HepG2 (cell line): Measurements from ENCODE around the gene SMCO1. TPM values are rescaled to one million over a fixed set of nuclear protein-coding genes. Genes with fewer than 3 reads are reported as not detected.
A peak's percentile ranks its signal among the peaks of the same experiment; 100 is the strongest.

Source experiments
- ARID2 ChIP-seq: sonication (generic); formaldehyde crosslinking; IDR thresholded peaks from 2 replicates; pipeline ENCODE4 v1.8.1; 2022; ENCODE audit warnings: mild to moderate bottlenecking, missing genetic modification reagents, borderline replicate concordance
- ARNT2 ChIP-seq: sonication (generic); formaldehyde crosslinking; IDR thresholded peaks from 2 replicates; pipeline ENCODE4 v1.8.0; 2022; ENCODE audit warnings: mild to moderate bottlenecking, low read depth, missing genetic modification reagents, moderate library complexity
- ASH2L ChIP-seq: fragments of 300-600, 200-600 bp; sonication (generic); IDR thresholded peaks from 2 replicates; pipeline ENCODE4 v1.7.0; 2017; ENCODE audit warnings: low read depth, mild to moderate bottlenecking, moderate library complexity, mixed read lengths, low read length; ENCODE audit not compliant: insufficient read length
- CHD2 ChIP-seq: IDR thresholded peaks from 2 replicates; pipeline ENCODE4 v1.6.1; 2011; ENCODE audit warnings: low read depth, low read length, improper control_type of control experiment
- DMAP1 ChIP-seq: IDR thresholded peaks from 2 replicates; pipeline ENCODE4 v1.6.1; 2016
- EZH2 ChIP-seq: conservative IDR thresholded peaks from 2 replicates; pipeline ENCODE4 v1.6.1; 2012; ENCODE audit warnings: mild to moderate bottlenecking, low read depth, low read length, moderate library complexity
- HCFC1 ChIP-seq: fragments of 150-350 bp; IDR thresholded peaks from 2 replicates; pipeline ENCODE4 v1.6.1; 2014; ENCODE audit warnings: low read depth, low read length
- KMT2B ChIP-seq: IDR thresholded peaks from 2 replicates; pipeline ENCODE4 v1.6.1; 2016; ENCODE audit warnings: missing genetic modification reagents, missing compliant biosample characterization
- NR2C2 ChIP-seq: sonication (generic); formaldehyde crosslinking; IDR thresholded peaks from 2 replicates; pipeline ENCODE4 v1.4.0; 2020; ENCODE audit warnings: missing genetic modification reagents, mild to moderate bottlenecking, moderate library complexity, borderline replicate concordance
- NR2F6 ChIP-seq, 2 experiments: IDR thresholded peaks; 2 replicates each; pipeline ENCODE4 v1.6.1; 2016; ENCODE audit warnings: antibody characterized with exemption in 1 of 2, mild to moderate bottlenecking in 1 of 2
- SAFB2 ChIP-seq: sonication (generic); formaldehyde crosslinking; IDR thresholded peaks from 2 replicates; pipeline ENCODE4 v1.5.1; 2020; ENCODE audit warnings: missing genetic modification reagents, low read depth, mild to moderate bottlenecking, borderline replicate concordance
- SMARCC2 ChIP-seq: fragments of 450-650 bp; IDR thresholded peaks from 2 replicates; pipeline ENCODE4 v1.6.1; 2017; ENCODE audit warnings: antibody characterized with exemption, mild to moderate bottlenecking
- SP140L ChIP-seq: sonication (generic); formaldehyde crosslinking; IDR thresholded peaks from 2 replicates; pipeline ENCODE4 v1.4.0; 2020; ENCODE audit warnings: missing genetic modification reagents, borderline replicate concordance
- THAP11 ChIP-seq: IDR thresholded peaks from 2 replicates; pipeline ENCODE4 v1.6.1; 2016; ENCODE audit warnings: missing biosample characterization, missing genetic modification reagents
- ZFP1 ChIP-seq: IDR thresholded peaks from 2 replicates; pipeline ENCODE4 v1.6.1; 2016
- ZNF350 ChIP-seq: sonication (generic); formaldehyde crosslinking; IDR thresholded peaks from 2 replicates; pipeline ENCODE4 v1.4.0; 2020; ENCODE audit warnings: mild to moderate bottlenecking, low read depth, missing genetic modification reagents, borderline replicate concordance
- polyA plus RNA-seq, 8 experiments: library from polyadenylated mRNA; depleted of rRNA in 3 of 8; stranded (reverse) in 7 of 8; unstranded in 1 of 8; fragments of >200 nt; fragmentation: Illumina TruSeq in 4 of 8; extraction: Trizol in 4 of 8; gene quantifications; 2 replicates each; pipeline versions ENCODE4 v1.2.1 to v1.2.3, GENCODE V29; 2011 to 2016; ENCODE audit warnings: low read depth in 4 of 8, missing spikeins in 1 of 8, mixed read lengths in 1 of 8; ENCODE audit not compliant: insufficient read depth in 1 of 8
- total RNA-seq, 5 experiments: library from RNA; depleted of rRNA; stranded (reverse); fragments of >200 nt; fragmentation: Illumina TruSeq; extraction: Trizol; gene quantifications; 2 replicates each; pipeline ENCODE4 v1.2.3, GENCODE V29; 2016; ENCODE audit warnings: low read depth in 1 of 5
- TF ChIP-seq, protein P1 (sequence below): sonication (generic); formaldehyde crosslinking; IDR thresholded peaks from 2 replicates; pipeline ENCODE4 v1.4.0; 2020; ENCODE audit warnings: low read depth, missing genetic modification reagents
- TF ChIP-seq, protein P2 (sequence below): sonication (generic); formaldehyde crosslinking; IDR thresholded peaks from 2 replicates; pipeline ENCODE4 v1.5.0; 2020; ENCODE audit warnings: missing genetic modification reagents
- TF ChIP-seq, protein P3 (sequence below): sonication (generic); formaldehyde crosslinking; IDR thresholded peaks from 2 replicates; pipeline ENCODE4 v1.4.0; 2020; ENCODE audit warnings: mild to moderate bottlenecking, low read depth, missing genetic modification reagents
- TF ChIP-seq, protein P4 (sequence below): sonication (generic); formaldehyde crosslinking; IDR thresholded peaks from 2 replicates; pipeline ENCODE4 v1.4.0; 2020; ENCODE audit warnings: missing genetic modification reagents

SMCO1 gene
- total and polyA plus RNA-seq, 2 of the 13 experiments (the other 11 are each of a cell fraction or from before 2014, with no cell fraction given) = not detected

DNA sequence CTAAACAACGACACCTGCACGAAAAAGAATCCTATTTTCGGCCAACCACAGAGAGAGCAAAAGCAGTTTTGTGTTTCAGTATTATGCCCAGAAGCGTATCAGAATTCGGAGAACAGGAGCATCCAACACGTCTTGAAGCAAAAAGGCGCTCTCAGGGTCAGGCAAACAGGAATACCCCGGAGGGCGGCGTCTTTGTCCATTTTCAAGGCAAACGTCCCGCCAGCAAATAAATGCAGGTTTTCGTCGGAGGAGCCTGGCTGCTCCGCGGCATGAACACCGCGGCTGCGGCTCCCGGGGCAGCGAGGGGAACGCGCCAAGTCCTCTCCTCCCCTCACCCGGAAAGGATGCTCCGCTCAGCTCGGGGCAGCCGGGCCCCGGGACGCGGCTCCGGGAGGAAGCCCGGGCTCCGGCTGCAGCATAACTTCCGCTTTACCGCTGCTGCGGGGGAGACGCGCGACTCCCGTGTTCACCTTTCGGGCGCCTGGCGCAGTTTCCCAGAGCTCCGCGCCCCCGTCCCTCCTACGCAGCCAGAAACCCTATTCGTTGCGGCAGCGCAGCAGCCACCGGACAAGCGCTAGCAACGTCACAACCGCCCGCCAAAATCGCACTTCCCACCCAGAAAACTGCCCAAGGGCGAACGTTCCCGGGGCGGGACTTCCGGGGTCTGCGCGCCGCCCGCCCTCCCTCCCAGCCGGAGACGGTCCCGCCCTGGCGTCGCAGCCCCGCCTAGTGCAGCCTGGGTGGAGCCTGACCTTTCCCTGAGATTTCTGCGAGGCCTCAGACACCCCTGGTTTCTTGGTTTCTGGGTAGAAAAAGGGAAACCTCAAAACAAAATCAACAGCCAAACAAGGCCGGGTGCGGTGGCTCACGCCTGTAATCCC, 11.7 kb downstream of the SMCO1 start, which contains the start of gene RNF168 (continued):
- TF ChIP-seq ARNT2 (0 out of 2 replicates have a peak, but pooled peaks have one; percentile 64), CHD2 (no peak), EZH2 (no peak), ASH2L (peak; percentile 80), THAP11 (CRISPR knock-in tag) (peak; percentile 87), ZFP1 (no peak; the same call in 1 of the 2 replicates), DMAP1 (CRISPR knock-in tag) (peak; percentile 69), SMARCC2 (no peak), KMT2B (CRISPR knock-in tag) (peak; percentile 94), SAFB2 (CRISPR knock-in tag) (peak; percentile 47; the same call in 1 of the 2 replicates), ZNF350 (CRISPR knock-in tag) (peak; percentile 60; the same call in 1 of the 2 replicates), ARID2 (CRISPR knock-in tag) (no peak), SP140L (CRISPR knock-in tag) (no peak), HCFC1 (peak; percentile 31; the same call in 1 of the 2 replicates), NR2C2 (CRISPR knock-in tag) (peak; percentile 78), NR2F6 (IDR thresholded peaks at IDR 0.05) (no peak; the same call in 1 of the 2 replicates), NR2F6 (CRISPR knock-in tag; IDR thresholded peaks at IDR 0.05) (peak; percentile 45; the same call in 1 of the 2 replicates)
- TF ChIP-seq, protein P1, sequence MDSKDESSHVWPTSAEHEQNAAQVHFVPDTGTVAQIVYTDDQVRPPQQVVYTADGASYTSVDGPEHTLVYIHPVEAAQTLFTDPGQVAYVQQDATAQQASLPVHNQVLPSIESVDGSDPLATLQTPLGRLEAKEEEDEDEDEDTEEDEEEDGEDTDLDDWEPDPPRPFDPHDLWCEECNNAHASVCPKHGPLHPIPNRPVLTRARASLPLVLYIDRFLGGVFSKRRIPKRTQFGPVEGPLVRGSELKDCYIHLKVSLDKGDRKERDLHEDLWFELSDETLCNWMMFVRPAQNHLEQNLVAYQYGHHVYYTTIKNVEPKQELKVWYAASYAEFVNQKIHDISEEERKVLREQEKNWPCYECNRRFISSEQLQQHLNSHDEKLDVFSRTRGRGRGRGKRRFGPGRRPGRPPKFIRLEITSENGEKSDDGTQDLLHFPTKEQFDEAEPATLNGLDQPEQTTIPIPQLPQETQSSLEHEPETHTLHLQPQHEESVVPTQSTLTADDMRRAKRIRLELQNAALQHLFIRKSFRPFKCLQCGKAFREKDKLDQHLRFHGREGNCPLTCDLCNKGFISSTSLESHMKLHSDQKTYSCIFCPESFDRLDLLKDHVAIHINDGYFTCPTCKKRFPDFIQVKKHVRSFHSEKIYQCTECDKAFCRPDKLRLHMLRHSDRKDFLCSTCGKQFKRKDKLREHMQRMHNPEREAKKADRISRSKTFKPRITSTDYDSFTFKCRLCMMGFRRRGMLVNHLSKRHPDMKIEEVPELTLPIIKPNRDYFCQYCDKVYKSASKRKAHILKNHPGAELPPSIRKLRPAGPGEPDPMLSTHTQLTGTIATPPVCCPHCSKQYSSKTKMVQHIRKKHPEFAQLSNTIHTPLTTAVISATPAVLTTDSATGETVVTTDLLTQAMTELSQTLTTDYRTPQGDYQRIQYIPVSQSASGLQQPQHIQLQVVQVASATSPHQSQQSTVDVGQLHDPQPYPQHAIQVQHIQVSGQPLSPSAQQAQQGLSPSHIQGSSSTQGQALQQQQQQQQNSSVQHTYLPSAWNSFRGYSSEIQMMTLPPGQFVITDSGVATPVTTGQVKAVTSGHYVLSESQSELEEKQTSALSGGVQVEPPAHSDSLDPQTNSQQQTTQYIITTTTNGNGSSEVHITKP (CRISPR knock-in tag) = no peak
- TF ChIP-seq, protein P2, sequence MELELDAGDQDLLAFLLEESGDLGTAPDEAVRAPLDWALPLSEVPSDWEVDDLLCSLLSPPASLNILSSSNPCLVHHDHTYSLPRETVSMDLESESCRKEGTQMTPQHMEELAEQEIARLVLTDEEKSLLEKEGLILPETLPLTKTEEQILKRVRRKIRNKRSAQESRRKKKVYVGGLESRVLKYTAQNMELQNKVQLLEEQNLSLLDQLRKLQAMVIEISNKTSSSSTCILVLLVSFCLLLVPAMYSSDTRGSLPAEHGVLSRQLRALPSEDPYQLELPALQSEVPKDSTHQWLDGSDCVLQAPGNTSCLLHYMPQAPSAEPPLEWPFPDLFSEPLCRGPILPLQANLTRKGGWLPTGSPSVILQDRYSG (CRISPR knock-in tag) = 0 out of 2 replicates have a peak, but pooled peaks have one; percentile 20
- TF ChIP-seq, protein P3, sequence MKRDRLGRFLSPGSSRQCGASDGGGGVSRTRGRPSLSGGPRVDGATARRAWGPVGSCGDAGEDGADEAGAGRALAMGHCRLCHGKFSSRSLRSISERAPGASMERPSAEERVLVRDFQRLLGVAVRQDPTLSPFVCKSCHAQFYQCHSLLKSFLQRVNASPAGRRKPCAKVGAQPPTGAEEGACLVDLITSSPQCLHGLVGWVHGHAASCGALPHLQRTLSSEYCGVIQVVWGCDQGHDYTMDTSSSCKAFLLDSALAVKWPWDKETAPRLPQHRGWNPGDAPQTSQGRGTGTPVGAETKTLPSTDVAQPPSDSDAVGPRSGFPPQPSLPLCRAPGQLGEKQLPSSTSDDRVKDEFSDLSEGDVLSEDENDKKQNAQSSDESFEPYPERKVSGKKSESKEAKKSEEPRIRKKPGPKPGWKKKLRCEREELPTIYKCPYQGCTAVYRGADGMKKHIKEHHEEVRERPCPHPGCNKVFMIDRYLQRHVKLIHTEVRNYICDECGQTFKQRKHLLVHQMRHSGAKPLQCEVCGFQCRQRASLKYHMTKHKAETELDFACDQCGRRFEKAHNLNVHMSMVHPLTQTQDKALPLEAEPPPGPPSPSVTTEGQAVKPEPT (CRISPR knock-in tag) = 0 out of 2 replicates have a peak, but pooled peaks have one; percentile 11
- TF ChIP-seq, protein P4, sequence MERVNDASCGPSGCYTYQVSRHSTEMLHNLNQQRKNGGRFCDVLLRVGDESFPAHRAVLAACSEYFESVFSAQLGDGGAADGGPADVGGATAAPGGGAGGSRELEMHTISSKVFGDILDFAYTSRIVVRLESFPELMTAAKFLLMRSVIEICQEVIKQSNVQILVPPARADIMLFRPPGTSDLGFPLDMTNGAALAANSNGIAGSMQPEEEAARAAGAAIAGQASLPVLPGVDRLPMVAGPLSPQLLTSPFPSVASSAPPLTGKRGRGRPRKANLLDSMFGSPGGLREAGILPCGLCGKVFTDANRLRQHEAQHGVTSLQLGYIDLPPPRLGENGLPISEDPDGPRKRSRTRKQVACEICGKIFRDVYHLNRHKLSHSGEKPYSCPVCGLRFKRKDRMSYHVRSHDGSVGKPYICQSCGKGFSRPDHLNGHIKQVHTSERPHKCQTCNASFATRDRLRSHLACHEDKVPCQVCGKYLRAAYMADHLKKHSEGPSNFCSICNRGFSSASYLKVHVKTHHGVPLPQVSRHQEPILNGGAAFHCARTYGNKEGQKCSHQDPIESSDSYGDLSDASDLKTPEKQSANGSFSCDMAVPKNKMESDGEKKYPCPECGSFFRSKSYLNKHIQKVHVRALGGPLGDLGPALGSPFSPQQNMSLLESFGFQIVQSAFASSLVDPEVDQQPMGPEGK (CRISPR knock-in tag) = peak; percentile 69; the same call in 1 of the 2 replicates
